Mammary microvascular endothelial cell (primary cell): ENCODE measurements around the gene EDDM3A. TPM values are rescaled to one million over a fixed set of nuclear protein-coding genes. Genes with fewer than 3 reads are reported as not detected.

Source experiments
- total RNA-seq: library from RNA; depleted of rRNA; stranded (reverse); fragments of >200 nt; gene quantifications from 2 replicates; pipeline ENCODE4 v1.2.3, GENCODE V29; 2015

The EDDM3A gene, protein sequence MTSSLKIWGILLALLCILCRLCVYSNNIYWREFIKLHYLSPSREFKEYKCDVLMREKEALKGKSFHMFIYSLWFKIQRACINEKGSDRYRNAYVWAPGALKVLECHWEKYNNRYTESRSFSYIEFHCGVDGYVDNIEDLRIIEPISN
- total RNA-seq: not detected in 2 replicates

DNA sequence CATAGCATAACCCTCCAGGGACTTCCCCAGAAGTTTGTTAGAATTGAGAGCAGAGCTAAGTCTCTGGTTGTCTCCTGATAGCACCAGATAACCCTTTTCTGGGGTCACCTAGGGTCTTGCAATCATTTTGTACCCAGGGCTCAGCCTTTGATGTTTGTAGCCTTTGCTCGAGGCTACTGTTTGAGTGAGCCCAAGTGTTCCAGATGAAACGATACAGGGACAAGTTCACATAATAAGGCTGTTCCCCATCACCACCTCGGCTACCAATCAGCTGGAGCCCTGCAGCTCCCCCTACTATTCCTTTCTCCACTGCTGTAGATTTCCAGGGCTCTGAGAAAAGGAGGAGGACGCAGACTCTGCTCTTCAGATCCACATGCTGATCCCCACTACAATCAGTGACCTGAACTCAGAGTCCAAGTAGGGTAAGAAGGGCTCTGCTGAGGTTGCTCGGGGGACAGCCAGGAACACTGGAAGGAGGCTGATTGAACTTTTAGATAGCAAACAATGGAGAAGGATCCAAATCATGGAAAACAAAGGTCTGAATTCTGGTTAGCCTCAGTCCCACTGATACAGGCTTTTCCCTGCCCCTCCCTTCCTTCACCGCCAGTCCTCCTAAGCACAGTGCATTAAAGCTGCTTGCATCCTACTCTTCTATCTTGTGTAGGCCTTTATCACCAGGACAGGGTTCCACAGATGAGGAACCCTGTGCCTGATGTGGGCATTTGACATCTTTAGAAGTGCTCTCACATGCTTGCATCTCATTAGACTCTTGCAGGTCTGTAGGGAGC, at the start of gene EDDM3A:
Gene EDDM3A, plus strand, starts transcription at position 317 of the 788 bp plus-strand sequence. CDS start 1,694 bp downstream, outside the sequence.

Other genes with a start within 250 kb of the EDDM3A start
- gene RNASE10, start 240.3 kb upstream of the EDDM3A start, total RNA-seq: not detected in 2 replicates
- gene RNASE9, start 184.8 kb upstream of the EDDM3A start, total RNA-seq: not detected in 2 replicates
- gene RNASE11, start 157.9 kb upstream of the EDDM3A start, total RNA-seq: not detected in 2 replicates
- gene RNASE12, start 154.5 kb upstream of the EDDM3A start, total RNA-seq: not detected in 2 replicates
- not detected in 2 replicates for gene OR6S1, start 104.2 kb upstream of the EDDM3A start, total RNA-seq
- 4.2 and 9.5 TPM in 2 replicates for gene RNASE4, start 61.3 kb upstream of the EDDM3A start, total RNA-seq
- 6.0 and 6.1 TPM in 2 replicates for gene ANG, start 57.1 kb upstream of the EDDM3A start, total RNA-seq
- gene EDDM3B, start 22.5 kb downstream of the EDDM3A start, total RNA-seq: not detected in 2 replicates
- not detected in 2 replicates for gene RNASE6, start 35.4 kb downstream of the EDDM3A start, total RNA-seq
- 182 and 221 TPM in 2 replicates for gene RNASE1, start 57.0 kb downstream of the EDDM3A start, total RNA-seq
- not detected in 2 replicates for gene RNASE3, start 145.5 kb downstream of the EDDM3A start, total RNA-seq
- gene RNASE2, start 209.6 kb downstream of the EDDM3A start, total RNA-seq: not detected in 2 replicates
- 52.3 TPM in 2 replicates for gene METTL17, start 244.1 kb downstream of the EDDM3A start, total RNA-seq